HL-60 (cell line): ENCODE data around the gene SPATA13.

Experiments used
- POLR2AphosphoS5 ChIP-seq: IDR thresholded peaks from 2 replicates; pipeline ENCODE4 v1.6.1; 2012; ENCODE audit warnings: low read depth
- SPI1 ChIP-seq: IDR thresholded peaks from 2 replicates; pipeline ENCODE4 v1.6.1; 2012; ENCODE audit warnings: low read depth, mild to moderate bottlenecking, borderline replicate concordance
- TF ChIP-seq, protein P1 (sequence below): IDR thresholded peaks from one replicate; pipeline ENCODE4 v1.5.1; 2011; ENCODE audit warnings: low read length, control low read depth, inconsistent platforms; ENCODE audit not compliant: insufficient read depth
- TF ChIP-seq, protein P2 (sequence below): IDR thresholded peaks from 2 replicates; pipeline ENCODE4 v1.6.1; 2012; ENCODE audit warnings: low read depth; ENCODE audit not compliant: insufficient replicate concordance

DNA sequence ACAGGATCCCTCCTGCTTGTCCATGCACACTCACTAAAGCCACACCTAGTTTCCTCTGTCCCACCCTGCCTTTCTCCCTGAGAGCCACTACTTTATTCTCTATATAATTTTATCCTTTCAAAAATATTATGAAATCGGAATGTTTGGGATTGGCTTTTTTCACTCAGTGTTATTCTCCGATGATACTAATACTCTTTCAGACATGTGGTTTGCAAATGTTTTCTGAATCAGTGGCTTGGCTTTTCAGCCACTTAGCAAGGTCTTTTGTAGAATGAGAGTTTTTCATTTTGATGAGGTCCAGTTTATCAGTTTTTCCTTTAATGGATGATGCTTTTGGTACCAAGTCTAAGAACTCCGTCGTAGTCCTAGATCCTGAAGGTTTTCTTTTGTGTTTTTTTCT, 11.6 kb downstream of the SPATA13 start:
- TF ChIP-seq, protein P1, sequence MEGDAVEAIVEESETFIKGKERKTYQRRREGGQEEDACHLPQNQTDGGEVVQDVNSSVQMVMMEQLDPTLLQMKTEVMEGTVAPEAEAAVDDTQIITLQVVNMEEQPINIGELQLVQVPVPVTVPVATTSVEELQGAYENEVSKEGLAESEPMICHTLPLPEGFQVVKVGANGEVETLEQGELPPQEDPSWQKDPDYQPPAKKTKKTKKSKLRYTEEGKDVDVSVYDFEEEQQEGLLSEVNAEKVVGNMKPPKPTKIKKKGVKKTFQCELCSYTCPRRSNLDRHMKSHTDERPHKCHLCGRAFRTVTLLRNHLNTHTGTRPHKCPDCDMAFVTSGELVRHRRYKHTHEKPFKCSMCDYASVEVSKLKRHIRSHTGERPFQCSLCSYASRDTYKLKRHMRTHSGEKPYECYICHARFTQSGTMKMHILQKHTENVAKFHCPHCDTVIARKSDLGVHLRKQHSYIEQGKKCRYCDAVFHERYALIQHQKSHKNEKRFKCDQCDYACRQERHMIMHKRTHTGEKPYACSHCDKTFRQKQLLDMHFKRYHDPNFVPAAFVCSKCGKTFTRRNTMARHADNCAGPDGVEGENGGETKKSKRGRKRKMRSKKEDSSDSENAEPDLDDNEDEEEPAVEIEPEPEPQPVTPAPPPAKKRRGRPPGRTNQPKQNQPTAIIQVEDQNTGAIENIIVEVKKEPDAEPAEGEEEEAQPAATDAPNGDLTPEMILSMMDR = no peak
- no peak for TF ChIP-seq POLR2AphosphoS5
- TF ChIP-seq, protein P2, sequence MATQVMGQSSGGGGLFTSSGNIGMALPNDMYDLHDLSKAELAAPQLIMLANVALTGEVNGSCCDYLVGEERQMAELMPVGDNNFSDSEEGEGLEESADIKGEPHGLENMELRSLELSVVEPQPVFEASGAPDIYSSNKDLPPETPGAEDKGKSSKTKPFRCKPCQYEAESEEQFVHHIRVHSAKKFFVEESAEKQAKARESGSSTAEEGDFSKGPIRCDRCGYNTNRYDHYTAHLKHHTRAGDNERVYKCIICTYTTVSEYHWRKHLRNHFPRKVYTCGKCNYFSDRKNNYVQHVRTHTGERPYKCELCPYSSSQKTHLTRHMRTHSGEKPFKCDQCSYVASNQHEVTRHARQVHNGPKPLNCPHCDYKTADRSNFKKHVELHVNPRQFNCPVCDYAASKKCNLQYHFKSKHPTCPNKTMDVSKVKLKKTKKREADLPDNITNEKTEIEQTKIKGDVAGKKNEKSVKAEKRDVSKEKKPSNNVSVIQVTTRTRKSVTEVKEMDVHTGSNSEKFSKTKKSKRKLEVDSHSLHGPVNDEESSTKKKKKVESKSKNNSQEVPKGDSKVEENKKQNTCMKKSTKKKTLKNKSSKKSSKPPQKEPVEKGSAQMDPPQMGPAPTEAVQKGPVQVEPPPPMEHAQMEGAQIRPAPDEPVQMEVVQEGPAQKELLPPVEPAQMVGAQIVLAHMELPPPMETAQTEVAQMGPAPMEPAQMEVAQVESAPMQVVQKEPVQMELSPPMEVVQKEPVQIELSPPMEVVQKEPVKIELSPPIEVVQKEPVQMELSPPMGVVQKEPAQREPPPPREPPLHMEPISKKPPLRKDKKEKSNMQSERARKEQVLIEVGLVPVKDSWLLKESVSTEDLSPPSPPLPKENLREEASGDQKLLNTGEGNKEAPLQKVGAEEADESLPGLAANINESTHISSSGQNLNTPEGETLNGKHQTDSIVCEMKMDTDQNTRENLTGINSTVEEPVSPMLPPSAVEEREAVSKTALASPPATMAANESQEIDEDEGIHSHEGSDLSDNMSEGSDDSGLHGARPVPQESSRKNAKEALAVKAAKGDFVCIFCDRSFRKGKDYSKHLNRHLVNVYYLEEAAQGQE = no peak
- TF ChIP-seq SPI1 = no peak
